Measurements from ENCODE around the gene SLC29A1. TPM values are rescaled to one million over a fixed set of nuclear protein-coding genes. Genes with fewer than 3 reads are reported as not detected.

The SLC29A1 gene
- total and polyA plus RNA-seq, 2 of the 8 experiments (the other 6 are each of a cell fraction or from before 2014, with no cell fraction given), result 187 to 558 TPM

DNA sequence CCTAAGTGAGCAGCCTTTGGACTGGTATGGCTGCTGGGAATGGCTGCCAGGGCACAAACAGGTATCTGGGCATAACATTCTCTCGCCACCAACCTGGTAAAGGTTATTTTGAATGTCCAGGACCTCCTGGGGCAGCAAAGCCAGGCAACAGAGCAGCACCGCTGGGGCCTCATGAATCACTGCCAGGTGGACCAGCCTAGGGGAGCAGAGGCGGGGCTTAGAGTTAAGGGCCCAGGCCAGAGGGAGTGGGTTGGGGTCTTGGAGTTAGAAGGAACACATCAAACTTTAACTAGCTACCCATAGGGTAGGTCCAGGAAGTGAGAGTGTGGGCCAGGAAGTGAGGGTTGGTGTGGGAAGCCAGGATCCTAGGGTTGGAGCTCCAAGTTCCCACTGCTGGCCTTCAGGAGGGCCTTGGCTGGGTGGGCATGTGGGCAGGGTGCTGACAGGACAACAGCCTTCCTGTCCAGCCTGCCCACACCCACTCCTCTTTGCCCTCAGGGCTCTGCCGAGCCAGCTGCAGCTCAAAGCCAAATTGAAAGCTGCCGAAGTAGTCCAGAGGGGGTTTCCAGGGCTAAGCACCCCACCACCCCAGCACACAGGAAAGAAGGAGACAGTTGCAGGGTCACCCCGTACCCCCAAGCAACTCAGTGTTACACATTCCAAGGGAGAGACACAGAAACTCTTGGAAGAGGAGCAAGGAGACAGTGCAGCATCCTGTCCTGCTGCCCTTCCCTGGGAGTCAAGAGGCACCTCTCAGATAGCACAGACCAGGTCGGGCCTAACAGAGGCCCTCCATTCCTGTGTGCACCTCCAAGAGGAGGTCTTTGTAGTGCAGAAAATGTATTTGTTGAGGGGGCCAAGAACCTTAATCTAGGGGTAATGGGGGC lies 39.3 kb downstream of the SLC29A1 start (continued):
- TF ChIP-seq SAP30 (IDR thresholded peaks at IDR 0.05; ENCODE audit: insufficient read depth, insufficient replicate concordance, low read length) (no peak), MAFK (IDR thresholded peaks at IDR 0.05; ENCODE audit: low read depth, low read length) (no peak), TCF12 (IDR thresholded peaks at IDR 0.05; ENCODE audit: low read depth, low read length) (no peak), SIX5 (IDR thresholded peaks at IDR 0.05; ENCODE audit: low read depth, low read length) (no peak), CEBPB (IDR thresholded peaks at IDR 0.05; ENCODE audit: low read depth, low read length) (no peak), SP2 (IDR thresholded peaks at IDR 0.05; ENCODE audit: low read length) (no peak), RXRA (IDR thresholded peaks at IDR 0.05; ENCODE audit: insufficient read depth, low read depth, low read length) (no peak), SIN3A (conservative IDR thresholded peaks at IDR 0.05 in 1 of 2, IDR thresholded peaks at IDR 0.05 in 1 of 2; ENCODE audit: low read depth in 1 of 2, low read length in 2 of 2) (no peak), EZH2 (IDR thresholded peaks at IDR 0.05; ENCODE audit: low read depth, low read length, severe bottlenecking) (no peak)
